Neural progenitor cell (in vitro differentiated cells): ENCODE data around the gene CYP26B1.

Experiments used
- CTCF ChIP-seq: fragments of 200-600 bp; sonication (generic); IDR thresholded peaks from 2 replicates; pipeline ENCODE4 v1.5.1; 2017; ENCODE audit warnings: antibody characterized with exemption, mild to moderate bottlenecking
- EZH2 ChIP-seq: fragments of 200-600 bp; sonication (generic); IDR thresholded peaks from 2 replicates; pipeline ENCODE4 v1.6.1; 2017; ENCODE audit warnings: antibody characterized with exemption, mild to moderate bottlenecking, moderate library complexity

- TF ChIP-seq CTCF (no peak), EZH2 (no peak)
These were observed 16.2 kb downstream of the CYP26B1 start for GRCh38 chr2:72131371-72131891.
